RKO (cell line): ENCODE data around the gene XYLB.

ENCODE experiments used
- DNase-seq: peaks from one replicate; pipeline ENCODE4 v3.0.0-alpha.2; 2016; ENCODE audit warnings: low spot score

Gene XYLB

GRCh38 chr3:38454884-38455638 lies 108.5 kb downstream of the XYLB start:
- peak; percentile 79 for DNase-seq

GRCh38 chr3:38455639-38456430 lies 109.2 kb downstream of the XYLB start:
- no peak for DNase-seq

DNA sequence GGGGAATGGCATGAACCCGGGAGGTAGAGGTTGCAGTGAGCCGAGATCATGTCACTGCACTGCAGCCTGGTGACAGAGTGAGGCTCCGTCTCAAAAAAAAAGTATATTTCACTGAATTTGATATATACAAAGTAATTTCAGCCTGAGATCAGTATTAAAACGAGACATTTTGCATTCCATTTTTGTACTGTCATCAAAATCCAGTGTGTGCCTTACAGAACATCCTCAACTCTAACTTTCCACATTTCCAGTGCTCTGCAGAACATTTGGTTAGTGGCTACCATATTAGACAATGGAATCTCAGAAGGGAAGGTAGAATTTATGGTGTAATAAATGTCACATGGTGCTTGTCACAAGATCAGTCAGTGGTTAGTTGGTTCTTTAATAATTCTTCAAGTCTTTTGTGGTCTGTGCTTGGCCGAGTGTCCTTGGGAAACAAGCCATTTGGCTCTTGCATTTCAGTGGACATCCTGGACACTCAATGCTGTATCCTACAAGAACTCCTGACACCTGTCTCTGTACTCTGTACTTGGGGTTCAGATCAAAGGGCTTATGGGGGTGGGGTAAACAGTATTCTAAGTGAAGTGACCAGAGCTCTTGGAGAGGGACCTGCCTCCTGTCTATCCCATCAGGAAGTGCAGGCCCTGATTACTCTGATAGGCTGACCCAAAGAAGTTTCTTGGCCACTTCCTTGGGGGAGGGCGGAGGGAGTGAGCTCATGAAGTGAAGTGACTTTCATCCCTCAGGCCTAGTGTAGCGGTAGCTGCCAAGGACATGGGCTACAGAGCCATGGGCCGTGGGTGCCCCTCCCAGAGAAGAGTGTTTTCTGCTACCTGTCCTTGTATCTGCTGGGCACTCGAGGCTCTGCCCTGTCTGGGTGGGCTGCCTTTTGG lies 110.8 kb downstream of the XYLB start:
- DNase-seq, result no peak

- no peak for DNase-seq
These were observed 112.4 kb downstream of the XYLB start for GRCh38 chr3:38458796-38459498.

DNA sequence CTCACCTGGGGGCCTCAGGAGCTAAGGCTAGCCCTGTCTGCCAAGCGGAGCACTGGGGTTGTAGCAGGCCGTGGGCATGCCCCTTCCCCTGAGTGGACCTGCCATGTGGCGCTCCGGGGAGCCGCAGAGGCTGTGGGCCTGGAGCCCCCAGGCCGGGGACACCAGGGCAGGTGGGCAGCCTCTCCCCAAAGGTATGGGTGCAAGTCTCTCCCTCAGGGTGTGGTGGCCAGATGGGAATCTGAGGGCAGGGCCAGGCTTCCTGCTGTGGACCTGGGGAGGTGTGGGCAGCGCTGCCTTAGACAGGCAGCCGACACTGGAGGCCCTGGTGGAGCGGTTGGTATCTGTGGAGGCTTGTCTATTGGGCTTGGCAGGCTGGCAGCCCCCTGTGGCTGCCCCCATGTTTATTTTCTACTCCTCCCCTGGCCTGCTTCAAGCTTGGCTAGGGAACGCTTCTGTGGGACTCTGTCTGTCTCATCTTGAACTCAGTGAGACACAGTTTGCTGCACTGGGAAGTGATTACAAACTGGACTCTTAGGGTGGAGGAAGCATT lies 113.0 kb downstream of the XYLB start:
- no peak for DNase-seq

DNA sequence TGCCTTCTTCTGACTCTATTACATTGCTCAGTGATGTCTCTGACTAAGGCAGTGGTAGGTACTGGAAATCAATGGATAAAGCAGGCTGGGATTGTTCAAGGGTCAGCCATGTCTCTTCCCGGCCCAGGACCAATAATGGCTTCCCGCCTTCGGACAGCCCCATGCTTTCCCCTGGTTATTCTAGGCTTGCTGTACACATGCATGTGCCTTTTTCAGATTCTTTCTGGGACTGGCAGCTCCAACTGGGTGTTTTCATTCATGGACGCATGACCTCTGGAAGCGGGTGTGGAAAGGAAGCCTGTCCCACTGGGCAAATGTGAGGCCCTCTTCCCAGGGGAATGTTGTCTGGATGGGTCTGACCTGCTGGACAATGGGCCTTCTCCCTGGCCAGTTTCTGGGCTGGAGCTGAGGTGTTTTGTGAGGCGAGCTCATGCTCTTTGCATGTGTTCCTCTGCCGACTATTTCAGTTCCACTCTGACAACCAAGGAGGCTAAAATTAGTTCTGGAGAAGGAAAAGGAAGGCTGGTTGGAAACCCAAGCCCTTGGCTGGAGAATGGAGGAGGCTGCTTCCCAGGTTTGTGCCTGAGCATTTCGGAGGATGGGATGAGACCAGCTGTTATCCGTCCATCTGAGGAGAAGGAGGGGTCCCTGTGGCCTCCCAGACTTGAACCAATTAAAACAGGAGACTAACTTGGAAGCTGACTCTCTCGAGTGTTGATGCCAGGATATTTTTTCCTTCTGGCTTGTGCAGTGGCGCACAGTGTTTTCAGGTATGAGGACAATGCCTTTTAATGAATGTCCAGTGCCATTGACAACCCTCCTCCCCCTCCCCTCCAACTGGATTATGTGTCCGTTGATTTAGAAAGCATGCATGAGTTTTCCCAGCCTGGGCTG lies 114.0 kb downstream of the XYLB start:
- no peak for DNase-seq
